ENCODE measurements around the gene ST7L. TPM values are rescaled to one million over a fixed set of nuclear protein-coding genes. Genes with fewer than 3 reads are reported as not detected.

The ST7L gene
- total and polyA plus RNA-seq, 12 donors = 9.2 to 22.2 (median 13.9) TPM

- ATAC-seq (peak in 4 of 8 donors; percentile 45 to 53 (median 50)), DNase-seq (no peak)
- intact Hi-C loops (cut with DNase I) = loop anchor here in 6 of 10 donors (5.0 to 10.0 kb wide), 4 partner anchors 62 to 204 kb away; partner anchors contain the start of genes RHOC (in 6 of the 6), CAPZA1 (in 1 of the 6) and ST7L (in 1 of the 6)
Observed at GRCh38 chr1:112502826-112503225, 116.1 kb downstream of the ST7L start.

GRCh38 chr1:112501810-112502641 is 116.9 kb downstream of the ST7L start:
- Histone ChIP-seq H3K4me3 (peak overlapping the region; percentile 35 to 73 (median 61)), H3K4me1 (peaks cover 0 to 27% (median 15%) of the 10 kb centered on the region in 9 donors), H3K27ac (peak overlapping the region in 8 of 10 donors; percentile 14 to 79 (median 72)), H3K9me3 (no peaks in the 10 kb centered on the region), H3K36me3 (no peaks in the 10 kb centered on the region), H3K27me3 (peaks cover 0 to 78% (median 4%) of the 10 kb centered on the region in 7 donors)
- DNase-seq (peak; percentile 76 to 77), ATAC-seq (peak; percentile 84 to 92 (median 90))
- intact Hi-C loops (cut with DNase I) = loop anchor here in 6 of 10 donors (5.0 to 10.0 kb wide), 4 partner anchors 63 to 205 kb away; partner anchors contain the start of genes RHOC (in 6 of the 6), CAPZA1 (in 1 of the 6) and ST7L (in 1 of the 6)
- WGBS, 2 donors = 5% methylated on average over 65 of the region's 65 CpGs
- TF ChIP-seq CTCF (IDR thresholded peaks at IDR 0.05) = peak; percentile 62 to 84 (median 71)

More at GRCh38 chr1:112502826-112503225, 116.1 kb downstream of the ST7L start:
- TF ChIP-seq CTCF (IDR thresholded peaks at IDR 0.05) = no peak
- Histone ChIP-seq H3K27ac (peak overlapping the region in 5 of 10 donors; percentile 66 to 79 (median 73)), H3K36me3 (no peaks in the 10 kb centered on the region), H3K27me3 (peaks cover 0 to 86% (median 10%) of the 10 kb centered on the region in 7 donors), H3K9me3 (no peaks in the 10 kb centered on the region), H3K4me3 (peak overlapping the region in 4 of 10 donors; percentile 61 to 73 (median 61)), H3K4me1 (peaks cover 0 to 31% (median 19%) of the 10 kb centered on the region in 9 donors)
- 83 to 85% methylated on average over 2 of the region's 2 CpGs for WGBS, 2 donors

- Histone ChIP-seq H3K4me3 (no peak overlapping the region), H3K4me1 (peaks cover 0 to 3% (median 0%) of the 10 kb centered on the region in 9 donors), H3K36me3 (no peaks in the 10 kb centered on the region), H3K27me3 (peaks cover 0 to 21% (median 0%) of the 10 kb centered on the region in 7 donors), H3K27ac (no peak overlapping the region), H3K9me3 (no peaks in the 10 kb centered on the region)
- intact Hi-C loops (cut with DNase I) = no loop called here
- WGBS, 2 donors = 86 to 95% methylated on average over 5 of the region's 5 CpGs
- no peak for DNase-seq
- TF ChIP-seq CTCF (IDR thresholded peaks at IDR 0.05) = no peak
- no peak for ATAC-seq
Observed at GRCh38 chr1:112496290-112496689, 122.7 kb downstream of the ST7L start.

- intact Hi-C loops (cut with DNase I) = no loop called here
- no peaks in the 10 kb centered on the region for H3K27me3 ChIP-seq
- no peak overlapping the region for H3K4me3 ChIP-seq
- H3K27ac ChIP-seq = no peak overlapping the region
- WGBS, 2 donors = 84 to 96% methylated on average over 6 of the region's 6 CpGs
- H3K9me3 ChIP-seq = no peaks in the 10 kb centered on the region
- H3K4me1 ChIP-seq = no peaks in the 10 kb centered on the region
- DNase-seq (no peak), ATAC-seq (no peak)
- no peak for TF ChIP-seq CTCF (IDR thresholded peaks at IDR 0.05)
- H3K36me3 ChIP-seq = no peaks in the 10 kb centered on the region
Observed at GRCh38 chr1:112493351-112493750, 125.6 kb downstream of the ST7L start.

Measured in heart right ventricle (tissue), 16 donors.